T-helper 1 cell treated with Interleukin-12 subunit alpha and Interleukin-12 subunit beta and Interleukin-4 antibody, amounts not matched to agents 30 μg/mL and 1 μg/mL, for 36 hours (primary cell): Measurements from ENCODE around the gene FLNA.
A peak's percentile ranks its signal among the peaks of the same experiment; 100 is the strongest.

Experiments used
- H3K27ac Mint-ChIP-seq: one replicate; pipeline ENCODE4 v1.8.0; 2021; ENCODE audit warnings: mild to moderate bottlenecking, mixed read lengths
- H3K27me3 Mint-ChIP-seq: one replicate; pipeline ENCODE4 v1.8.0; 2021; ENCODE audit warnings: low read depth, mixed read lengths
- H3K36me3 Mint-ChIP-seq: one replicate; pipeline ENCODE4 v1.8.0; 2021; ENCODE audit warnings: low read depth, mixed read lengths
- H3K4me1 Mint-ChIP-seq: one replicate; pipeline ENCODE4 v1.8.0; 2021; ENCODE audit warnings: low read depth, mixed read lengths
- H3K4me3 Mint-ChIP-seq: one replicate; pipeline ENCODE4 v1.8.0; 2021; ENCODE audit warnings: mild to moderate bottlenecking, moderate library complexity, mixed read lengths
- H3K9me3 Mint-ChIP-seq: one replicate; pipeline ENCODE4 v1.8.0; 2021; ENCODE audit warnings: mixed read lengths

FLNA gene

GRCh38 chrX:154374313-154375155 lies at the start of gene FLNA:
TSS of gene FLNA (minus strand) at chrX:154374634. CDS start at chrX:154371245, 3,389 bp downstream.
- Mint-ChIP-seq H3K4me1 (peaks cover 16% of the 10 kb centered on the region), H3K27me3 (no peaks in the 10 kb centered on the region), H3K36me3 (peaks cover 7% of the 10 kb centered on the region), H3K27ac (peak within 1 kb of the TSS; percentile 31), H3K9me3 (no peaks in the 10 kb centered on the region), H3K4me3 (peak within 1 kb of the TSS; percentile 74)

GRCh38 chrX:154420402-154420756 lies 45.9 kb upstream of the FLNA start:
- H3K9me3 Mint-ChIP-seq, result no peaks in the 10 kb centered on the region
- H3K4me3 Mint-ChIP-seq, result no peak overlapping the region
- no peaks in the 10 kb centered on the region for H3K27me3 Mint-ChIP-seq
- H3K36me3 Mint-ChIP-seq, result peaks cover 3% of the 10 kb centered on the region
- H3K4me1 Mint-ChIP-seq, result peaks cover 5% of the 10 kb centered on the region
- H3K27ac Mint-ChIP-seq, result no peak overlapping the region

- Mint-ChIP-seq H3K36me3 (peaks cover 3% of the 10 kb centered on the region), H3K9me3 (no peaks in the 10 kb centered on the region), H3K27ac (no peak overlapping the region), H3K4me3 (no peak overlapping the region), H3K27me3 (no peaks in the 10 kb centered on the region), H3K4me1 (peaks cover 5% of the 10 kb centered on the region)
These were observed 45.4 kb upstream of the FLNA start for GRCh38 chrX:154419688-154420401.

GRCh38 chrX:154419189-154419588 lies 44.8 kb upstream of the FLNA start:
- Mint-ChIP-seq H3K4me3 (no peak overlapping the region), H3K27ac (no peak overlapping the region), H3K27me3 (no peaks in the 10 kb centered on the region), H3K36me3 (peaks cover 3% of the 10 kb centered on the region), H3K9me3 (no peaks in the 10 kb centered on the region), H3K4me1 (peaks cover 2% of the 10 kb centered on the region)

- H3K9me3 Mint-ChIP-seq, result no peaks in the 10 kb centered on the region
- no peak overlapping the region for H3K4me3 Mint-ChIP-seq
- no peaks in the 10 kb centered on the region for H3K27me3 Mint-ChIP-seq
- peaks cover 6% of the 10 kb centered on the region for H3K36me3 Mint-ChIP-seq
- H3K27ac Mint-ChIP-seq, result no peak overlapping the region
- peaks cover 7% of the 10 kb centered on the region for H3K4me1 Mint-ChIP-seq
These were observed 42.7 kb upstream of the FLNA start for GRCh38 chrX:154417157-154417556.

- Mint-ChIP-seq H3K27ac (peak overlapping the region; percentile 95), H3K4me3 (peak overlapping the region; percentile 77), H3K9me3 (no peaks in the 10 kb centered on the region), H3K36me3 (peaks cover 8% of the 10 kb centered on the region), H3K4me1 (peaks cover 15% of the 10 kb centered on the region), H3K27me3 (no peaks in the 10 kb centered on the region)
These were observed 38.7 kb upstream of the FLNA start for GRCh38 chrX:154413142-154413541.

- peaks cover 15% of the 10 kb centered on the region for H3K4me1 Mint-ChIP-seq
- no peaks in the 10 kb centered on the region for H3K27me3 Mint-ChIP-seq
- peak overlapping the region; percentile 77 for H3K4me3 Mint-ChIP-seq
- peak overlapping the region; percentile 95 for H3K27ac Mint-ChIP-seq
- peaks cover 8% of the 10 kb centered on the region for H3K36me3 Mint-ChIP-seq
- no peaks in the 10 kb centered on the region for H3K9me3 Mint-ChIP-seq
These were observed 38.0 kb upstream of the FLNA start for GRCh38 chrX:154412468-154412867.

- H3K9me3 Mint-ChIP-seq, result no peaks in the 10 kb centered on the region
- peak overlapping the region; percentile 77 for H3K4me3 Mint-ChIP-seq
- H3K4me1 Mint-ChIP-seq, result peaks cover 15% of the 10 kb centered on the region
- H3K27ac Mint-ChIP-seq, result peak overlapping the region; percentile 95
- no peaks in the 10 kb centered on the region for H3K27me3 Mint-ChIP-seq
- peaks cover 8% of the 10 kb centered on the region for H3K36me3 Mint-ChIP-seq
These were observed 37.5 kb upstream of the FLNA start for GRCh38 chrX:154411981-154412340.

- Mint-ChIP-seq H3K36me3 (peaks cover 5% of the 10 kb centered on the region), H3K4me3 (peak within 1 kb of the TSS; percentile 64), H3K4me1 (peaks cover 13% of the 10 kb centered on the region), H3K27me3 (no peaks in the 10 kb centered on the region), H3K27ac (peak within 1 kb of the TSS; percentile 21), H3K9me3 (no peaks in the 10 kb centered on the region)
These were observed 34.9 kb upstream of the FLNA start, which contains the start of gene DNASE1L1 for GRCh38 chrX:154409222-154409871. TSS of gene DNASE1L1 (minus strand) at chrX:154409254. CDS start at chrX:154405568, 3,686 bp downstream.

- Mint-ChIP-seq H3K4me1 (peaks cover 13% of the 10 kb centered on the region), H3K27me3 (no peaks in the 10 kb centered on the region), H3K9me3 (no peaks in the 10 kb centered on the region), H3K36me3 (peaks cover 5% of the 10 kb centered on the region), H3K4me3 (peak overlapping the region; percentile 64), H3K27ac (peak overlapping the region; percentile 21)
These were observed 34.3 kb upstream of the FLNA start for GRCh38 chrX:154408659-154409221.

GRCh38 chrX:154404625-154405192 lies 30.3 kb upstream of the FLNA start:
- Mint-ChIP-seq H3K27ac (no peak overlapping the region), H3K4me3 (no peak overlapping the region), H3K4me1 (peaks cover 6% of the 10 kb centered on the region), H3K27me3 (no peaks in the 10 kb centered on the region), H3K36me3 (peaks cover 10% of the 10 kb centered on the region), H3K9me3 (no peaks in the 10 kb centered on the region)

GRCh38 chrX:154403858-154404257 lies 29.4 kb upstream of the FLNA start:
- H3K27ac Mint-ChIP-seq, result no peak overlapping the region
- H3K9me3 Mint-ChIP-seq, result no peaks in the 10 kb centered on the region
- peaks cover 11% of the 10 kb centered on the region for H3K4me1 Mint-ChIP-seq
- no peaks in the 10 kb centered on the region for H3K27me3 Mint-ChIP-seq
- no peak overlapping the region for H3K4me3 Mint-ChIP-seq
- H3K36me3 Mint-ChIP-seq, result peaks cover 18% of the 10 kb centered on the region

- H3K36me3 Mint-ChIP-seq, result peaks cover 24% of the 10 kb centered on the region
- peaks cover 12% of the 10 kb centered on the region for H3K4me1 Mint-ChIP-seq
- no peak overlapping the region for H3K27ac Mint-ChIP-seq
These were observed 28.8 kb upstream of the FLNA start for GRCh38 chrX:154403192-154403591.

GRCh38 chrX:154402622-154403127 lies 28.2 kb upstream of the FLNA start:
- Mint-ChIP-seq H3K4me3 (no peak overlapping the region), H3K27me3 (peaks cover 8% of the 10 kb centered on the region), H3K27ac (no peak overlapping the region), H3K9me3 (no peaks in the 10 kb centered on the region), H3K36me3 (peaks cover 25% of the 10 kb centered on the region), H3K4me1 (peaks cover 12% of the 10 kb centered on the region)

More at GRCh38 chrX:154403192-154403591, 28.8 kb upstream of the FLNA start:
- Mint-ChIP-seq H3K9me3 (no peaks in the 10 kb centered on the region), H3K4me3 (no peak overlapping the region), H3K27me3 (peaks cover 5% of the 10 kb centered on the region)
